HAP-1 (cell line): Measurements from ENCODE around the gene PTPRD.

ENCODE experiments used
- DNase-seq, 2 experiments: peaks; one replicate each; pipeline ENCODE4 v3.0.0-alpha.2; 2016 to 2020; ENCODE audit warnings: low spot score in 2 of 2
- H3K27me3 ChIP-seq: fragments of 250-450 bp; sonication (Bioruptor Pico); 2 replicates; pipeline ENCODE4 v1.5.1; 2020; ENCODE audit warnings: low read depth, mild to moderate bottlenecking, moderate library complexity
- H3K36me3 ChIP-seq: fragments of 250-450 bp; sonication (Bioruptor Pico); replicated peaks from 2 replicates; pipeline ENCODE4 v1.5.1; 2020; ENCODE audit warnings: mild to moderate bottlenecking
- H3K4me1 ChIP-seq: fragments of 250-450 bp; sonication (Bioruptor Pico); 2 replicates; pipeline ENCODE4 v1.5.1; 2020; ENCODE audit warnings: mild to moderate bottlenecking
- H3K4me3 ChIP-seq: fragments of 250-450 bp; sonication (Bioruptor Pico); 2 replicates; pipeline ENCODE4 v1.5.1; 2020; ENCODE audit warnings: mild to moderate bottlenecking, moderate library complexity
- H3K9me3 ChIP-seq: fragments of 250-450 bp; sonication (Bioruptor Pico); 2 replicates; pipeline ENCODE4 v1.5.1; 2020; ENCODE audit warnings: mild to moderate bottlenecking, moderate library complexity
- in situ Hi-C: fragments of 300-500 bp; cut with MboI; formaldehyde crosslinking; loops from 3 replicates; pipeline ENCODE4 v1.14.3; 2020; ENCODE audit warnings: low sequenced_read_pairs, inconsistent platforms, mixed read lengths

The PTPRD gene

DNA sequence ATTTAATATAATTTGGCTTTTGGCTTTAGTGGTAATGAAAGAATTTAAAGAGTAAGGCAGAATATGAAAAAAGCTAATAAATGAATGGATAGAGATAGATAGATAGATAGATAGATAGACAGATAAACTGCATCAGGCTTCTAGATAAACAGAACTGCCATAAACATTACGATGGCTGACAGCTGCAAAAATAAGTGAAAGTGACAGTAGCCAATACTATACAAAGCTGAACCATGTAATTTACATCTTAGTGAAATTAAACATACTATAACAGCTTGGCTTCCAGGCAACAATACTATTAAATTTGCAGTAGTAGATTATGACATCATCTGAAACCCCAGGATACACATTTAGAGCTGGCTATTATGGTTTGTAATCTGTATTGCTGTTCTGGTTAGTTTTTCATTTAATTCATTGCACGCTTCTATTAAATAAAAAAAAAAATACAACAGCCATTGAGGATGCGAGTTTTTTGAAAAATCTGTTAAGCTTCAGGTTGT lies 1354.8 kb downstream of the PTPRD start:
- Histone ChIP-seq H3K9me3 (no peaks in the 10 kb centered on the region), H3K36me3 (no peaks in the 10 kb centered on the region), H3K27me3 (no peaks in the 10 kb centered on the region), H3K4me3 (no peak overlapping the region), H3K4me1 (no peaks in the 10 kb centered on the region; the same call in 1 of the 2 replicates)
- in situ Hi-C loops = no loop called here
- DNase-seq = no peak

- no peaks in the 10 kb centered on the region for H3K9me3 ChIP-seq
- in situ Hi-C loops = no loop called here
- no peaks in the 10 kb centered on the region for H3K27me3 ChIP-seq
- DNase-seq = no peak
- no peak overlapping the region for H3K4me3 ChIP-seq
- H3K4me1 ChIP-seq = no peaks in the 10 kb centered on the region
- H3K36me3 ChIP-seq = no peaks in the 10 kb centered on the region
Measured at GRCh38 chr9:9246726-9247125, 1366.1 kb downstream of the PTPRD start.

GRCh38 chr9:9231946-9232345 lies 1380.9 kb downstream of the PTPRD start:
- Histone ChIP-seq H3K4me3 (no peak overlapping the region), H3K9me3 (no peaks in the 10 kb centered on the region), H3K4me1 (no peaks in the 10 kb centered on the region), H3K36me3 (no peaks in the 10 kb centered on the region), H3K27me3 (no peaks in the 10 kb centered on the region)
- no peak for DNase-seq
- in situ Hi-C loops = no loop called here

GRCh38 chr9:9229269-9229668 lies 1383.5 kb downstream of the PTPRD start:
- Histone ChIP-seq H3K4me1 (no peaks in the 10 kb centered on the region), H3K4me3 (no peak overlapping the region), H3K27me3 (no peaks in the 10 kb centered on the region), H3K9me3 (no peaks in the 10 kb centered on the region), H3K36me3 (no peaks in the 10 kb centered on the region)
- in situ Hi-C loops = no loop called here
- DNase-seq = no peak

DNA sequence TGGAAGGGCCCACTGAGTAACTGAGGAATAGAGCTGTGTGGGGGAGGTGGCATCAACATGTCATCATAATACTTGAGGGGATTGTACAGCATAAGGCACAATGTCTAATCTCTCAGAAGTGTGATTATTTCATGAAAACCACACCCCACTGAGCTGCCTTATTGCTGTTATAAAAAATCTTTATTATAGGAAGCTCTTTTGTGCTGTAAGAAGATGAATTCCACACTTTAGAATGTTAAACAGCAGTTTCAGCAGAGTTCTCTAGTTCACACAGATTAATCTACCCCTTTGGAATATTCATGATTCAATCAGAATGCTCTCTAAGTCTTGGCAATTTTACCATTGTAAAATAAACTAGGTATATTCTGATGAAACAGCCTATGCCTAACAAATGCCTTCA lies 1389.6 kb downstream of the PTPRD start:
- Histone ChIP-seq H3K4me3 (no peak overlapping the region), H3K9me3 (no peaks in the 10 kb centered on the region), H3K4me1 (no peaks in the 10 kb centered on the region), H3K27me3 (no peaks in the 10 kb centered on the region), H3K36me3 (no peaks in the 10 kb centered on the region)
- in situ Hi-C loops = no loop called here
- peak in 1 of 2 experiments; percentile 45 for DNase-seq

DNA sequence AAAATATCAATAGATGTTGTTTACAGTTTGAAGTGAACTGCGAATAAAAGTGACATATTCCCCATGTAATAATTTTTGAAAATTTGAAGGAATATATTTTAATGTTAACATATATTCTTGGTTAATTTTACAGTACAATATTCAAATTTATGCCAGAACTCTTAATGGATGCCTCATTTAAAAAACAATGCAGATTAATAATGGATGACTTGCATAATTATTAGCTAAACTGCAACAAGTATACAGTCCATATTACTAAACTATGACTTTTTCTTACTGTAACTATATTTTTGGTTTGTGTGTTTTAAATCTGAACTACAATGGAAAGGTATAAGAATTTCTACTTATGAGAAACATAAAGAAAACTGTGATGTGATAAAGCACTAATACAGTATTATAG lies 1390.1 kb downstream of the PTPRD start:
- H3K4me3 ChIP-seq = no peak overlapping the region
- DNase-seq = no peak
- H3K36me3 ChIP-seq = no peaks in the 10 kb centered on the region
- in situ Hi-C loops = no loop called here
- H3K9me3 ChIP-seq = no peaks in the 10 kb centered on the region
- H3K4me1 ChIP-seq = no peaks in the 10 kb centered on the region
- H3K27me3 ChIP-seq = no peaks in the 10 kb centered on the region

DNA sequence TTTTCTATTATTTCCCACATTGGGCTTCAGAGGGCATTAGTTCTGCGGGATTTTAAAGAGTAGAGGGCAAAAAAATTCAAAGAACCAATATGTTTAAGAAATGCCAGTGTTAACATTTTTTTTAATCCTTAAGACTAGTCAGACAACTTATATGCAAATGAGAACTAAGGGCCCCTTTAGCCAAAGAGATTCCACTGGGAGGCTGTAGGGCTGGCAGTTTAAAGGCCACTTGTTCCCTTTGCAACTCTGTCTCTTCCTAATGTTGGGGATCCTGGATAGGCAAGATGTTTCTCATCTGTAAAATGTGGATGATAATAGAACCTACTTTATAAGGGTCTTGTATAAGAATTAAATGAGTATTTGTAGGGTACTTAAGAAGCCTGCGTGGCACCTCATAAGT lies 1395.9 kb downstream of the PTPRD start:
- Histone ChIP-seq H3K4me3 (no peak overlapping the region), H3K36me3 (no peaks in the 10 kb centered on the region), H3K9me3 (no peaks in the 10 kb centered on the region), H3K27me3 (no peaks in the 10 kb centered on the region), H3K4me1 (no peaks in the 10 kb centered on the region)
- in situ Hi-C loops = no loop called here
- DNase-seq = no peak

GRCh38 chr9:9215050-9215449 lies 1397.8 kb downstream of the PTPRD start:
- no peak for DNase-seq
- Histone ChIP-seq H3K4me1 (no peaks in the 10 kb centered on the region), H3K36me3 (no peaks in the 10 kb centered on the region), H3K27me3 (no peaks in the 10 kb centered on the region), H3K9me3 (no peaks in the 10 kb centered on the region), H3K4me3 (no peak overlapping the region)
- in situ Hi-C loops = no loop called here

GRCh38 chr9:9214066-9214465 lies 1398.7 kb downstream of the PTPRD start:
- Histone ChIP-seq H3K27me3 (no peaks in the 10 kb centered on the region), H3K4me3 (no peak overlapping the region), H3K36me3 (no peaks in the 10 kb centered on the region), H3K9me3 (no peaks in the 10 kb centered on the region), H3K4me1 (no peaks in the 10 kb centered on the region)
- in situ Hi-C loops = no loop called here
- DNase-seq = no peak

- H3K36me3 ChIP-seq = no peaks in the 10 kb centered on the region
- in situ Hi-C loops = no loop called here
- no peaks in the 10 kb centered on the region for H3K9me3 ChIP-seq
- H3K4me1 ChIP-seq = no peaks in the 10 kb centered on the region
- no peak for DNase-seq
- no peaks in the 10 kb centered on the region for H3K27me3 ChIP-seq
- no peak overlapping the region for H3K4me3 ChIP-seq
Measured at GRCh38 chr9:9212963-9213362, 1399.8 kb downstream of the PTPRD start.

DNA sequence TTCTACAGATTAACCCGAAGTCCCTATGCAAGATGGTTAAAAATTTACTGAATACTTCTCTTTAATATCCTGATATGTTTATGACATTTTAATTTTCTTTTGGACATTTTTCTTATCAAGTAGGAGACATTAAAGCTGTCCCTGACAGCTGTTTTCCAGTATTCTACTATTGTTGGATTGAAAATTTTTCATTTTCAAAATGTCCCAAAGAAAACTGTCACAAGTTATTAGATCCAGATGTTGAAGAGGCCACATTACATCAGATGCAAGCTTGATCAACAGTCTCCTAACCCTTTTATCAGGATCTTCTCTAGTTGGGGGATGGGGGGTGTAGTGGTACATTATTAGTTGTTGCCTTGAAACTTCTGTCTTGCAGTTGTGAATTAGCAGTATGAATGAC lies 1410.5 kb downstream of the PTPRD start:
- in situ Hi-C loops = no loop called here
- Histone ChIP-seq H3K4me1 (no peaks in the 10 kb centered on the region), H3K9me3 (no peaks in the 10 kb centered on the region), H3K4me3 (no peak overlapping the region), H3K27me3 (no peaks in the 10 kb centered on the region), H3K36me3 (no peaks in the 10 kb centered on the region)
- DNase-seq = no peak

- DNase-seq = no peak
- Histone ChIP-seq H3K27me3 (no peaks in the 10 kb centered on the region), H3K36me3 (no peaks in the 10 kb centered on the region), H3K4me3 (no peak overlapping the region), H3K4me1 (no peaks in the 10 kb centered on the region), H3K9me3 (no peaks in the 10 kb centered on the region)
- in situ Hi-C loops = no loop called here
Measured at GRCh38 chr9:9186086-9186485, 1426.7 kb downstream of the PTPRD start.

DNA sequence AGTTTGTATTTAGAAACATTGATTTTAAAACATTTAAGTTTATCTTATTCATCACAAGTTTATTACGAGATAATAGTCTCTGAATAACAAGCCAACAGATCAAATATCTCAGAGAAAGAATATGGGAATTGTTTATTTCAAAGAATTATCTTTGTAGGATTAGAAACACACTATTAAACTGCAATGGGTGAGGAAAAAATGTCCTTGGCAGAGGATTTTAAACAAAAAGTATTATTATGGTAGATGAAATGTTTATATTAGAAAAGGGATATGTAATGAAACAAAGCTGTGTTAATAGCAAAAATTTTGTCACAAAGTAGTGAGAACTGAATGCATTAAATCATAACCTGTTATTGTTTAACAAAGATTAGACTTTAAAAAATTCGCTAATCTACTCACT lies 1430.4 kb downstream of the PTPRD start:
- DNase-seq = no peak
- in situ Hi-C loops = no loop called here
- Histone ChIP-seq H3K36me3 (no peaks in the 10 kb centered on the region), H3K27me3 (no peaks in the 10 kb centered on the region), H3K4me3 (no peak overlapping the region), H3K9me3 (no peaks in the 10 kb centered on the region), H3K4me1 (no peaks in the 10 kb centered on the region)

- Histone ChIP-seq H3K4me3 (no peak overlapping the region), H3K9me3 (no peaks in the 10 kb centered on the region), H3K4me1 (no peaks in the 10 kb centered on the region), H3K27me3 (no peaks in the 10 kb centered on the region; the same call in 1 of the 2 replicates), H3K36me3 (no peaks in the 10 kb centered on the region)
- no peak for DNase-seq
- in situ Hi-C loops = no loop called here
Measured at GRCh38 chr9:9177081-9177480, 1435.7 kb downstream of the PTPRD start.

- Histone ChIP-seq H3K4me1 (no peaks in the 10 kb centered on the region), H3K9me3 (no peaks in the 10 kb centered on the region), H3K27me3 (no peaks in the 10 kb centered on the region; the same call in 1 of the 2 replicates), H3K4me3 (no peak overlapping the region), H3K36me3 (no peaks in the 10 kb centered on the region)
- DNase-seq = no peak
- in situ Hi-C loops = no loop called here
Measured at GRCh38 chr9:9174358-9174757, 1438.4 kb downstream of the PTPRD start.
